H9 (cell line): ENCODE measurements around the gene FKBP10. TPM values are rescaled to one million over a fixed set of nuclear protein-coding genes. Genes with fewer than 3 reads are reported as not detected.

Experiments
- DNase-seq: peaks from one replicate; pipeline ENCODE4 v3.0.0-alpha.2; 2017
- H2AFZ ChIP-seq: one replicate; pipeline ENCODE4 v1.6.1; 2013; ENCODE audit warnings: mild to moderate bottlenecking, low read length, control low read depth, moderate library complexity
- H2AK5ac ChIP-seq: 2 replicates; pipeline ENCODE4 v1.6.1; 2013; ENCODE audit warnings: low read length, control low read depth, mixed read lengths; ENCODE audit not compliant: insufficient read length
- H2BK120ac ChIP-seq: one replicate; pipeline ENCODE4 v1.6.1; 2013; ENCODE audit warnings: low read depth, mild to moderate bottlenecking, low read length, control low read depth, inconsistent platforms; ENCODE audit not compliant: poor library complexity, severe bottlenecking
- H2BK12ac ChIP-seq: 2 replicates; pipeline ENCODE4 v1.6.1; 2013; ENCODE audit warnings: low read length, control low read depth, mixed read lengths, low read depth; ENCODE audit not compliant: insufficient read length
- H2BK15ac ChIP-seq: 2 replicates; pipeline ENCODE4 v1.6.1; 2013; ENCODE audit warnings: low read depth, low read length, control low read depth
- H2BK20ac ChIP-seq: one replicate; pipeline ENCODE4 v1.6.1; 2013; ENCODE audit warnings: low read depth, mild to moderate bottlenecking, low read length, control low read depth, inconsistent platforms; ENCODE audit not compliant: poor library complexity, severe bottlenecking
- H2BK5ac ChIP-seq: 2 replicates; pipeline ENCODE4 v1.6.1; 2013; ENCODE audit warnings: low read length, control low read depth, mixed read lengths; ENCODE audit not compliant: insufficient read length
- H3K14ac ChIP-seq: 2 replicates; pipeline ENCODE4 v1.6.1; 2013; ENCODE audit warnings: low read length, control low read depth; ENCODE audit not compliant: insufficient read depth
- H3K18ac ChIP-seq: 2 replicates; pipeline ENCODE4 v1.6.1; 2013; ENCODE audit warnings: low read depth, mild to moderate bottlenecking, mixed read lengths, low read length, control low read depth; ENCODE audit not compliant: insufficient read length
- H3K23ac ChIP-seq: 2 replicates; pipeline ENCODE4 v1.6.1; 2013; ENCODE audit warnings: low read length, control low read depth, mixed read lengths, low read depth; ENCODE audit not compliant: insufficient read length
- H3K23me2 ChIP-seq: 2 replicates; pipeline ENCODE4 v1.6.1; 2013; ENCODE audit warnings: low read depth, mild to moderate bottlenecking, mixed read lengths, low read length, control low read depth; ENCODE audit not compliant: insufficient read length, poor library complexity, severe bottlenecking
- H3K27ac ChIP-seq: 2 replicates; pipeline ENCODE4 v1.5.1; 2013; ENCODE audit warnings: low read length, control low read depth, mixed read lengths, low read depth; ENCODE audit not compliant: insufficient read length
- H3K27me3 ChIP-seq: 2 replicates; pipeline ENCODE4 v1.6.1; 2013; ENCODE audit warnings: low read length, control low read depth, inconsistent platforms; ENCODE audit not compliant: insufficient read depth
- H3K4ac ChIP-seq: 2 replicates; pipeline ENCODE4 v1.6.1; 2013; ENCODE audit warnings: low read depth, mild to moderate bottlenecking, control low read depth, inconsistent platforms, low read length, moderate library complexity
- H3K4me1 ChIP-seq: 2 replicates; pipeline ENCODE4 v1.6.1; 2013; ENCODE audit warnings: low read length, control low read depth, inconsistent platforms; ENCODE audit not compliant: insufficient read depth
- H3K4me2 ChIP-seq: 2 replicates; pipeline ENCODE4 v1.6.1; 2013; ENCODE audit warnings: low read length, control low read depth, mixed read lengths; ENCODE audit not compliant: insufficient read length, insufficient read depth
- H3K56ac ChIP-seq: 2 replicates; pipeline ENCODE4 v1.6.1; 2013; ENCODE audit warnings: low read depth, mild to moderate bottlenecking, mixed read lengths, low read length, control low read depth; ENCODE audit not compliant: insufficient read length
- H3K79me1 ChIP-seq: 2 replicates; pipeline ENCODE4 v1.6.1; 2013; ENCODE audit warnings: low read depth, mild to moderate bottlenecking, moderate library complexity, low read length, control low read depth, inconsistent platforms; ENCODE audit not compliant: insufficient read depth, poor library complexity, severe bottlenecking
- H3K79me2 ChIP-seq: 2 replicates; pipeline ENCODE4 v1.6.1; 2013; ENCODE audit warnings: low read length, control low read depth, inconsistent platforms; ENCODE audit not compliant: insufficient read depth
- H3K9ac ChIP-seq: 2 replicates; pipeline ENCODE4 v1.6.1; 2013; ENCODE audit warnings: low read length, control low read depth, mixed read lengths; ENCODE audit not compliant: insufficient read length; ENCODE audit errors: extremely low read depth
- H3K9me3 ChIP-seq: one replicate; pipeline ENCODE4 v1.6.1; 2013; ENCODE audit warnings: low read depth, low read length, inconsistent platforms; ENCODE audit not compliant: control insufficient read depth
- H3T11ph ChIP-seq: one replicate; pipeline ENCODE4 v1.6.1; 2013; ENCODE audit warnings: mild to moderate bottlenecking, low read length, control low read depth, inconsistent platforms
- H4K20me1 ChIP-seq: one replicate; pipeline ENCODE4 v1.6.1; 2013; ENCODE audit not compliant: control insufficient read depth, insufficient read length, insufficient read depth
- H4K5ac ChIP-seq: 2 replicates; pipeline ENCODE4 v1.6.1; 2013; ENCODE audit warnings: low read depth, mild to moderate bottlenecking, mixed read lengths, low read length, control low read depth; ENCODE audit not compliant: insufficient read length
- H4K8ac ChIP-seq: replicated peaks from 2 replicates; pipeline ENCODE4 v1.6.1; 2013; ENCODE audit warnings: low read length, control low read depth, mixed read lengths, low read depth; ENCODE audit not compliant: insufficient read length
- H4K91ac ChIP-seq: 2 replicates; pipeline ENCODE4 v1.6.1; 2013; ENCODE audit warnings: low read depth, mild to moderate bottlenecking, moderate library complexity, mixed read lengths, low read length, control low read depth; ENCODE audit not compliant: insufficient read length
- H3K27ac Mint-ChIP-seq, 3 experiments: 2 replicates in 2 of 3; 3 replicates in 1 of 3; pipeline ENCODE4 v1.8.0; 2020 to 2021; ENCODE audit warnings: mixed read lengths in 3 of 3, mild to moderate bottlenecking in 1 of 3, moderate library complexity in 1 of 3
- H3K27me3 Mint-ChIP-seq: 2 replicates; pipeline ENCODE4 v1.8.0; 2021; ENCODE audit warnings: low read depth, mild to moderate bottlenecking, moderate library complexity, mixed read lengths
- H3K36me3 Mint-ChIP-seq, 3 experiments: 2 replicates in 2 of 3; 3 replicates in 1 of 3; pipeline ENCODE4 v1.8.0; 2020 to 2021; ENCODE audit warnings: low read depth in 3 of 3, mixed read lengths in 3 of 3; ENCODE audit not compliant: insufficient read depth in 1 of 3
- H3K4me1 Mint-ChIP-seq, 2 experiments: 2 replicates each; pipeline ENCODE4 v1.8.0; 2020; ENCODE audit warnings: mixed read lengths in 2 of 2
- H3K4me3 Mint-ChIP-seq, 2 experiments: 2 replicates in 1 of 2; 3 replicates in 1 of 2; pipeline ENCODE4 v1.8.0; 2020 to 2021; ENCODE audit warnings: mild to moderate bottlenecking in 2 of 2, mixed read lengths in 2 of 2, moderate library complexity in 1 of 2
- H3K9me3 Mint-ChIP-seq, 2 experiments: 2 replicates in 1 of 2; 3 replicates in 1 of 2; pipeline ENCODE4 v1.8.0; 2020; ENCODE audit warnings: mild to moderate bottlenecking in 2 of 2, mixed read lengths in 2 of 2, moderate library complexity in 1 of 2
- WGBS: extraction: QIAGEN DNeasy Blood & Tissue Kit; methylation state at CpG from one replicate; pipeline ENCODE4 v1.1.7; 2013; ENCODE audit warnings: missing lambda C conversion rate, low lambda C conversion rate, mixed read lengths; ENCODE audit not compliant: insufficient read length; ENCODE audit errors: extremely low coverage; 5-methylcytosine and 5-hydroxymethylcytosine counted together
- total RNA-seq: library from RNA; stranded (reverse); gene quantifications from 2 replicates; pipeline ENCODE4 v1.2.1, GENCODE V29; 2021
- TF ChIP-seq, protein P1 (sequence below): fragments of 200-600 bp; sonication (generic); conservative IDR thresholded peaks from 3 replicates; pipeline ENCODE4 v1.8.0; 2021; ENCODE audit warnings: antibody characterized with exemption, mild to moderate bottlenecking

FKBP10 gene
- total RNA-seq, 1 experiment from 2014 or later = 166 TPM

DNA sequence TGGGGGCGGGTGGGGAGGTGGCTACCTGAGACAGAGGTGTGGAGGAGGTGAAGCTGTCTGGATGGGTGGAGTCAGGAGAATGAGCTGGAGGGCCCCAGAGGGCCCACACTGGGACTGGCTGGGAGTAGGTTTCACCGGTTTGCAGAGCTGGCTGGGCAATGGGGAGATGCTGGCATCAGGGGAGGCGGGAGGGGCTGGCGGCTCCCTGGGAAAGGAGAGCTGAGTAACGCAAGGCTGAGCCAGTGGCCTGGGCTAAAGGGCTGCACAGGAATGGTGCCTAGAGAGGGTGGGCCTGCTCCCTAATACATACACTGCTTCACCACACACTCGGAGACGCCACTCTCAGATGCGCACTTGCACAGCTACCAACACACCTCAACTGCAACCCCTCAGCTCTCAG is 13.4 kb upstream of the FKBP10 start:
- no peaks in the 10 kb centered on the region for H4K20me1 ChIP-seq
- H3K27ac Mint-ChIP-seq = peak overlapping the region in 1 of 3 experiments; percentile 42; a peak in 1 of 7 replicates

More for the DNA sequence above, 13.4 kb upstream of the FKBP10 start:
- no peak overlapping the region for H3K4me3 Mint-ChIP-seq
- Histone ChIP-seq H3K9ac (no peak overlapping the region), H3K56ac (no peak overlapping the region), H2BK5ac (no peak overlapping the region), H4K5ac (no peak overlapping the region), H2AK5ac (no peak overlapping the region), H3K79me2 (no peaks in the 10 kb centered on the region), H2BK120ac (no peak overlapping the region), H3K4me1 (no peaks in the 10 kb centered on the region; the same call in 1 of the 2 replicates), H3K9me3 (no peaks in the 10 kb centered on the region), H2BK20ac (no peak overlapping the region), H3K18ac (no peak overlapping the region), H3K4ac (no peak overlapping the region), H4K91ac (no peak overlapping the region), H2AFZ (no peak overlapping the region), H2BK12ac (no peak overlapping the region), H3K27ac (no peak overlapping the region), H3K79me1 (no peaks in the 10 kb centered on the region), H3K23me2 (no peaks in the 10 kb centered on the region), H3T11ph (no peak overlapping the region), H3K4me2 (no peak overlapping the region), H2BK15ac (no peak overlapping the region), H3K27me3 (no peaks in the 10 kb centered on the region; the same call in 1 of the 2 replicates), H3K23ac (no peak overlapping the region), H4K8ac (no peak overlapping the region), H3K14ac (no peak overlapping the region; the same call in 1 of the 2 replicates)
- TF ChIP-seq, protein P1, sequence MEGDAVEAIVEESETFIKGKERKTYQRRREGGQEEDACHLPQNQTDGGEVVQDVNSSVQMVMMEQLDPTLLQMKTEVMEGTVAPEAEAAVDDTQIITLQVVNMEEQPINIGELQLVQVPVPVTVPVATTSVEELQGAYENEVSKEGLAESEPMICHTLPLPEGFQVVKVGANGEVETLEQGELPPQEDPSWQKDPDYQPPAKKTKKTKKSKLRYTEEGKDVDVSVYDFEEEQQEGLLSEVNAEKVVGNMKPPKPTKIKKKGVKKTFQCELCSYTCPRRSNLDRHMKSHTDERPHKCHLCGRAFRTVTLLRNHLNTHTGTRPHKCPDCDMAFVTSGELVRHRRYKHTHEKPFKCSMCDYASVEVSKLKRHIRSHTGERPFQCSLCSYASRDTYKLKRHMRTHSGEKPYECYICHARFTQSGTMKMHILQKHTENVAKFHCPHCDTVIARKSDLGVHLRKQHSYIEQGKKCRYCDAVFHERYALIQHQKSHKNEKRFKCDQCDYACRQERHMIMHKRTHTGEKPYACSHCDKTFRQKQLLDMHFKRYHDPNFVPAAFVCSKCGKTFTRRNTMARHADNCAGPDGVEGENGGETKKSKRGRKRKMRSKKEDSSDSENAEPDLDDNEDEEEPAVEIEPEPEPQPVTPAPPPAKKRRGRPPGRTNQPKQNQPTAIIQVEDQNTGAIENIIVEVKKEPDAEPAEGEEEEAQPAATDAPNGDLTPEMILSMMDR = no peak
- peaks cover 1 to 8% (median 5%) of the 10 kb centered on the region in 3 experiments; a peak in 5 of 7 replicates for H3K36me3 Mint-ChIP-seq
- no peaks in the 10 kb centered on the region for H3K9me3 Mint-ChIP-seq
- H3K27me3 Mint-ChIP-seq = peaks cover 21% of the 10 kb centered on the region
- WGBS = no CpG with 5 or more reads among the region's 8 CpGs
- peak; percentile 60 for DNase-seq
- peaks cover 25 to 36% of the 10 kb centered on the region in 2 experiments for H3K4me1 Mint-ChIP-seq
